ENCODE measurements around the gene TSKU. TPM values are rescaled to one million over a fixed set of nuclear protein-coding genes. Genes with fewer than 3 reads are reported as not detected.
"Not testable (repeated sequence)": the region's sequence is repeated elsewhere in the genome, so short reads cannot be mapped to it uniquely, and the experiment has no call there.

The TSKU gene
- polyA plus RNA-seq, 1 of the 3 experiments (the other 2 are of a cell fraction): 20.7 TPM

DNA sequence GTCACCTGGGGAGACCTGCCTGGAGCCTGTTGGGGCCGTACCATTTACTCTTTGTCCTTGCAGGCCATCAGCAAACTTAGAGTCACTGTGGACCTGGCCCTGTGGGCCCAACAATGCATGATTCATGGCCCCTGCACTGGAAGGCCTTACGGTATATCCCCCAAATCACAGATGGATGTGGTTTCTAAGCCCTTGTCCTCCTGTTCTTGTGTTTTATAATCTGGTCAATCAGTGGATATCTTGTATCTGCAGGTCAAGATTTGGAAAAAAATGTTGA is 6.2 kb downstream of the TSKU start:
- Histone ChIP-seq H4K20me1 (ENCODE audit: insufficient read depth) (peaks cover 99% of the 10 kb centered on the region), H3K4me2 (no peak overlapping the region)

GRCh38 chr11:76790251-76790650 is 7.1 kb downstream of the TSKU start:
- H3K4me3 ChIP-seq (ENCODE audit: low read depth in 2 of 2, low read length in 1 of 2): no peak overlapping the region
- H2AFZ ChIP-seq (ENCODE audit: low read depth): no peak overlapping the region
- TF ChIP-seq GATA2 (CRISPR knock-in tag; IDR thresholded peaks at IDR 0.05): no peak
- TF ChIP-seq GABPA (IDR thresholded peaks at IDR 0.05; ENCODE audit: low read depth): no peak
- TF ChIP-seq RFX5 (IDR thresholded peaks at IDR 0.05; ENCODE audit: low read length): no peak
- TF ChIP-seq USF1 (IDR thresholded peaks at IDR 0.05; ENCODE audit: borderline replicate concordance, low read depth): no peak
- no peak for TF ChIP-seq EZH2phosphoT487 (IDR thresholded peaks at IDR 0.05; ENCODE audit: borderline replicate concordance, low read depth)
- TF ChIP-seq, protein P1, sequence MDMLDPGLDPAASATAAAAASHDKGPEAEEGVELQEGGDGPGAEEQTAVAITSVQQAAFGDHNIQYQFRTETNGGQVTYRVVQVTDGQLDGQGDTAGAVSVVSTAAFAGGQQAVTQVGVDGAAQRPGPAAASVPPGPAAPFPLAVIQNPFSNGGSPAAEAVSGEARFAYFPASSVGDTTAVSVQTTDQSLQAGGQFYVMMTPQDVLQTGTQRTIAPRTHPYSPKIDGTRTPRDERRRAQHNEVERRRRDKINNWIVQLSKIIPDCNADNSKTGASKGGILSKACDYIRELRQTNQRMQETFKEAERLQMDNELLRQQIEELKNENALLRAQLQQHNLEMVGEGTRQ (IDR thresholded peaks at IDR 0.05; ENCODE audit: borderline replicate concordance, low read depth, low read length): no peak
- TF ChIP-seq EP300 (IDR thresholded peaks at IDR 0.05; ENCODE audit: borderline replicate concordance in 1 of 2, low read depth in 1 of 2, low read length in 1 of 2): no peak
- TF ChIP-seq FOXJ3 (CRISPR knock-in tag; IDR thresholded peaks at IDR 0.05): no peak
- TF ChIP-seq, protein P2, sequence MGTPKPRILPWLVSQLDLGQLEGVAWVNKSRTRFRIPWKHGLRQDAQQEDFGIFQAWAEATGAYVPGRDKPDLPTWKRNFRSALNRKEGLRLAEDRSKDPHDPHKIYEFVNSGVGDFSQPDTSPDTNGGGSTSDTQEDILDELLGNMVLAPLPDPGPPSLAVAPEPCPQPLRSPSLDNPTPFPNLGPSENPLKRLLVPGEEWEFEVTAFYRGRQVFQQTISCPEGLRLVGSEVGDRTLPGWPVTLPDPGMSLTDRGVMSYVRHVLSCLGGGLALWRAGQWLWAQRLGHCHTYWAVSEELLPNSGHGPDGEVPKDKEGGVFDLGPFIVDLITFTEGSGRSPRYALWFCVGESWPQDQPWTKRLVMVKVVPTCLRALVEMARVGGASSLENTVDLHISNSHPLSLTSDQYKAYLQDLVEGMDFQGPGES (IDR thresholded peaks at IDR 0.05; ENCODE audit: low read depth, low read length): no peak
- no peak for TF ChIP-seq PBX3 (IDR thresholded peaks at IDR 0.05)
- no peaks in the 10 kb centered on the region for H3K27me3 ChIP-seq (ENCODE audit: insufficient read depth)
- peaks cover 99% of the 10 kb centered on the region for H4K20me1 ChIP-seq (ENCODE audit: insufficient read depth)
- H3K9ac ChIP-seq: no peak overlapping the region
- H3K4me2 ChIP-seq: no peak overlapping the region
- H3K27ac ChIP-seq (ENCODE audit: low read depth in 2 of 2, low read length in 1 of 2): no peak overlapping the region
- no peaks in the 10 kb centered on the region for H3K9me3 ChIP-seq
- POLR2A ChIA-PET: no interaction called here
- CTCF ChIA-PET: interaction anchor here (0.9 to 1.0 kb wide), 2 partner anchors 55 to 68 kb away, joined by 4 read pairs; no protein-coding TSS in a partner anchor
- WGBS (ENCODE audit: low lambda C conversion rate): 87% methylated on average over 5 of the region's 5 CpGs
- peaks cover 8 to 65% of the 10 kb centered on the region in 2 experiments; a peak in 3 of 4 replicates for H3K4me1 ChIP-seq (ENCODE audit: control insufficient read depth in 1 of 2, insufficient read depth in 2 of 2, low read depth in 1 of 2, low read length in 1 of 2)
- no peaks in the 10 kb centered on the region for H3K9me2 ChIP-seq
- H3K36me3 ChIP-seq (replicated peaks in 1 of 2; ENCODE audit: control insufficient read depth in 1 of 2, insufficient read depth in 2 of 2, low read length in 1 of 2): no peaks in the 10 kb centered on the region
- peaks cover 93% of the 10 kb centered on the region for H3K79me2 ChIP-seq (ENCODE audit: insufficient read depth)
- peak; percentile 1 for DNase-seq
- H3F3A ChIP-seq (replicated peaks; ENCODE audit: insufficient read depth): no peaks in the 10 kb centered on the region

More for the DNA sequence above, 6.2 kb downstream of the TSKU start:
- DNase-seq: peak; percentile 4
- H3K4me1 ChIP-seq (ENCODE audit: control insufficient read depth in 1 of 2, insufficient read depth in 2 of 2, low read depth in 1 of 2, low read length in 1 of 2): peaks cover 14 to 72% of the 10 kb centered on the region in 2 experiments; a peak in 3 of 4 replicates
- H3K27ac ChIP-seq (ENCODE audit: low read depth in 2 of 2, low read length in 1 of 2): no peak overlapping the region; a peak in 1 of 4 replicates
- no peak for TF ChIP-seq PBX3 (IDR thresholded peaks at IDR 0.05)
- H3K9ac ChIP-seq: no peak overlapping the region
- H3K9me3 ChIP-seq: no peaks in the 10 kb centered on the region
- no peaks in the 10 kb centered on the region for H3K27me3 ChIP-seq (ENCODE audit: insufficient read depth)
- H3K36me3 ChIP-seq (replicated peaks in 1 of 2; ENCODE audit: control insufficient read depth in 1 of 2, insufficient read depth in 2 of 2, low read length in 1 of 2): no peaks in the 10 kb centered on the region
- H3F3A ChIP-seq (replicated peaks; ENCODE audit: insufficient read depth): no peaks in the 10 kb centered on the region
- 91% methylated on average over 1 of the region's 2 CpGs for WGBS (ENCODE audit: low lambda C conversion rate)
- ChIA-PET POLR2A (no interaction called here), CTCF (interaction anchor here (0.6 to 1.0 kb wide), 4 partner anchors 57 to 249 kb away, joined by 3 to 4 read pairs (median 3); no protein-coding TSS in a partner anchor)
- H3K79me2 ChIP-seq (ENCODE audit: insufficient read depth): peaks cover 99% of the 10 kb centered on the region
- no peaks in the 10 kb centered on the region for H3K9me2 ChIP-seq
- H3K4me3 ChIP-seq (ENCODE audit: low read depth in 2 of 2, low read length in 1 of 2): no peak overlapping the region
- H2AFZ ChIP-seq (ENCODE audit: low read depth): no peak overlapping the region

GRCh38 chr11:76791002-76791770 is 8.0 kb downstream of the TSKU start:
- H3F3A ChIP-seq (replicated peaks; ENCODE audit: insufficient read depth); DNase-seq; H3K4me2 ChIP-seq; H3K9me2 ChIP-seq; H3K4me3 ChIP-seq (ENCODE audit: low read depth in 2 of 2, low read length in 1 of 2); H3K36me3 ChIP-seq (replicated peaks in 1 of 2; ENCODE audit: control insufficient read depth in 1 of 2, insufficient read depth in 2 of 2, low read length in 1 of 2); POLR2A ChIA-PET; H2AFZ ChIP-seq (ENCODE audit: low read depth); H3K9ac ChIP-seq; H3K9me3 ChIP-seq; H3K27ac ChIP-seq (ENCODE audit: low read depth in 2 of 2, low read length in 1 of 2); H3K27me3 ChIP-seq (ENCODE audit: insufficient read depth): not testable (repeated sequence)
- CTCF ChIA-PET: interaction anchor here (1.6 to 1.9 kb wide), 2 partner anchors 15 to 57 kb away, joined by 4 to 5 read pairs; no protein-coding TSS in a partner anchor
- Histone ChIP-seq H3K4me1 (ENCODE audit: control insufficient read depth in 1 of 2, insufficient read depth in 2 of 2, low read depth in 1 of 2, low read length in 1 of 2) (peaks cover 0 to 55% of the 10 kb centered on the region in 2 experiments; a peak in 3 of 4 replicates), H4K20me1 (ENCODE audit: insufficient read depth) (peaks cover 92% of the 10 kb centered on the region), H3K79me2 (ENCODE audit: insufficient read depth) (peaks cover 84% of the 10 kb centered on the region)
- 95% methylated on average over 3 of the region's 4 CpGs for WGBS (ENCODE audit: low lambda C conversion rate)

Measured in SK-N-SH (cell line).